ENCODE data around the gene ERF.

ERF gene

DNA sequence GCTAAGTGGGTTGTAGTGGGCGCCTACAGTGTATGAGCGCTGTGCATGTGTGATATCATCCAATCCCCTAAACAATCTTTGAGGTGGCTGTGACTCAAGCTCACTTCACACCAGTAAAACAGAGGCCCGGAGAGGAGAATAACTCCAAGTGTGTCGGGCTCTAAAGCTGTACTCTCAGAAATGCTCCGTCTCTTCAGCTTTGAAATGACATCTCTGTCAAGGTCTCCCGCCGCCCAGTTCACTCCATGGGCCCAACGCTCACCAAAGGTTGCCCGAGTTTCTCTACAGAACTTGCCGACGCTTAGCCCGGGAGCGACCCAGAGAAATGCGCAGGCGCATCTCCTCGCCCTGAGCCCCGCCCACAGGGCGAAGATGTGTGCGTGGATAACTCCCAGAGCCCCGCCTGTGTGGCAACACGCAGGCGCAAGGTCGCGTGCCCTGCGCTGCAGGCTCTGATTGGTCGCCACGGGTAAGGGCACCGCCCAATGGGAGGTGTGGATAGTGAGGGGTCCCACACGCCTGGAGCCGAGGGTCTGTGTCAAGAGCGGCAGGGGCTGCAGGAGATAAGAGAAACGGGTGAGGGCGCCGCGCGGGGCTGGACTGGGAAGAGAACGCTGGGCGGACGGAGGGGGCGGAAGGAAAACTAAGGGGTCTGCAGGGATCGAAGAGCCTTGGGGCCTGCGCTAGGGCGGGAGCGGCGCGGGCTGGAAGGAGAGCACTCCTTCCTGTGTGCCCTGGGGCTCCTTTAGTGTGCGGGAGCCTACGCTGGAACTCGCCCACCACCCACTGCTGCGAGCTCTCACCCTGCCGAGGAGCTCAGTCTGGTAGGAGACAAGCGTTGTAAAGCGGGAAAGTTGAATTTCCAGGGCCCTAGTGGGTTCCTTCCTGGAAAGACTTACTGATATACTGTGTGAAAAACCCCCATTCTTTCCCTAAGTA lies 34.8 kb downstream of the ERF start, which contains the start of gene ZNF526:
Gene ZNF526 (plus strand): TSS at position 501 of the 939 bp plus-strand sequence. CDS start 4,092 bp downstream, outside the sequence.
- TF ChIP-seq, protein P1, sequence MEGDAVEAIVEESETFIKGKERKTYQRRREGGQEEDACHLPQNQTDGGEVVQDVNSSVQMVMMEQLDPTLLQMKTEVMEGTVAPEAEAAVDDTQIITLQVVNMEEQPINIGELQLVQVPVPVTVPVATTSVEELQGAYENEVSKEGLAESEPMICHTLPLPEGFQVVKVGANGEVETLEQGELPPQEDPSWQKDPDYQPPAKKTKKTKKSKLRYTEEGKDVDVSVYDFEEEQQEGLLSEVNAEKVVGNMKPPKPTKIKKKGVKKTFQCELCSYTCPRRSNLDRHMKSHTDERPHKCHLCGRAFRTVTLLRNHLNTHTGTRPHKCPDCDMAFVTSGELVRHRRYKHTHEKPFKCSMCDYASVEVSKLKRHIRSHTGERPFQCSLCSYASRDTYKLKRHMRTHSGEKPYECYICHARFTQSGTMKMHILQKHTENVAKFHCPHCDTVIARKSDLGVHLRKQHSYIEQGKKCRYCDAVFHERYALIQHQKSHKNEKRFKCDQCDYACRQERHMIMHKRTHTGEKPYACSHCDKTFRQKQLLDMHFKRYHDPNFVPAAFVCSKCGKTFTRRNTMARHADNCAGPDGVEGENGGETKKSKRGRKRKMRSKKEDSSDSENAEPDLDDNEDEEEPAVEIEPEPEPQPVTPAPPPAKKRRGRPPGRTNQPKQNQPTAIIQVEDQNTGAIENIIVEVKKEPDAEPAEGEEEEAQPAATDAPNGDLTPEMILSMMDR (IDR thresholded peaks at IDR 0.05; ENCODE audit: low read depth, low read length), result no peak
- peak; percentile 97 to 98 for DNase-seq (ENCODE audit: low read depth in 2 of 2)
- H3K4me3 ChIP-seq (replicated peaks in 1 of 2; ENCODE audit: low read depth in 2 of 2, low read length in 2 of 2), result peak within 1 kb of the TSS; percentile 96 to 99

DNA sequence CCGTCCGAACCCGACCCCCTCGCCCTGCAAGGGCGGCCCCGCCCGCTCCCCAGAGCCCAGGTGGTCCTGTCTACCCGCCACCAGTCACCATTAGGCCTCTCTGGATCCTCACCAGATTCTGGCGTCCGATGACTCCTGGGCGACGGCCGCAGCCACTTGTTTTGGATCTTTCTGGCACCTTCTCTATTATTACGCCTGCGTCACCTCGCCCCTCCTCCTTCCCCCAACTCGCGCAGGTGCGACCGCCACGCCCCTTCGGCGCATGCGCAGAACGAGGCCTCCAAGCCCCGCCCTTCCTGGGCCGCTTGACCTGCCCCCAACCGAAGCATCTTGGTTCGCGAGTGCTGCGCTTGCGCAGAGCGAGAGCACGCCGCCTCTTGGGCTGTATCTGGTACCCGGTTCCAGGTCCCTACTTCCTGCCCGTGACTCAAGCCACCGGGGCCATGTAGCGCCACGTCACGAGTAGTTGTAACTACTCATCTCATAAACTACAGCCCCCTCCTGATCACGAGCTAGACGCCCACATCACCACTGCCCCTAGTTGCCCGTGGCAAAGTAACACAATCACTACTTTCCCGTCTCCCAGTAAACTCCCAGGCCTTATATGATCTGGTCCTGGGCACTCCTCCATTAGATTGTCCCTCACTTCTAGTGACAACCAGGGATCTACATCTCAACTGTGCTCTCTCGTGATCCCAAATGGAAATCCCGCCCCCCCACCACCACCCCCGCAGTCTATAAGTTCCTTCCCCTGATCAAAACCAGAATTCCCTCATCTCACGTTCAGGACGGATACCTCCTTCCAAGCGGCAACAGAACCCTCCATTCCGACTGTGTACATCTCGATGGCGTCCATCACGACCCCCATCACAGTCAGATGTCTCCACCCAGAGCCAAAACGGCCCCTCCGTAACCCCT lies 37.1 kb downstream of the ERF start, which contains the start of gene DEDD2:
Gene DEDD2 (minus strand): TSS at position 158 of the 918 bp plus-strand sequence. CDS start 670 bp downstream, outside the sequence.
- TF ChIP-seq, protein P1 (IDR thresholded peaks at IDR 0.05; ENCODE audit: low read depth, low read length), result no peak
- peak; percentile 97 to 99 for DNase-seq (ENCODE audit: low read depth in 2 of 2)
- H3K4me3 ChIP-seq (replicated peaks in 1 of 2; ENCODE audit: low read depth in 2 of 2, low read length in 2 of 2), result peak within 1 kb of the TSS; percentile 94 to 97

DNA sequence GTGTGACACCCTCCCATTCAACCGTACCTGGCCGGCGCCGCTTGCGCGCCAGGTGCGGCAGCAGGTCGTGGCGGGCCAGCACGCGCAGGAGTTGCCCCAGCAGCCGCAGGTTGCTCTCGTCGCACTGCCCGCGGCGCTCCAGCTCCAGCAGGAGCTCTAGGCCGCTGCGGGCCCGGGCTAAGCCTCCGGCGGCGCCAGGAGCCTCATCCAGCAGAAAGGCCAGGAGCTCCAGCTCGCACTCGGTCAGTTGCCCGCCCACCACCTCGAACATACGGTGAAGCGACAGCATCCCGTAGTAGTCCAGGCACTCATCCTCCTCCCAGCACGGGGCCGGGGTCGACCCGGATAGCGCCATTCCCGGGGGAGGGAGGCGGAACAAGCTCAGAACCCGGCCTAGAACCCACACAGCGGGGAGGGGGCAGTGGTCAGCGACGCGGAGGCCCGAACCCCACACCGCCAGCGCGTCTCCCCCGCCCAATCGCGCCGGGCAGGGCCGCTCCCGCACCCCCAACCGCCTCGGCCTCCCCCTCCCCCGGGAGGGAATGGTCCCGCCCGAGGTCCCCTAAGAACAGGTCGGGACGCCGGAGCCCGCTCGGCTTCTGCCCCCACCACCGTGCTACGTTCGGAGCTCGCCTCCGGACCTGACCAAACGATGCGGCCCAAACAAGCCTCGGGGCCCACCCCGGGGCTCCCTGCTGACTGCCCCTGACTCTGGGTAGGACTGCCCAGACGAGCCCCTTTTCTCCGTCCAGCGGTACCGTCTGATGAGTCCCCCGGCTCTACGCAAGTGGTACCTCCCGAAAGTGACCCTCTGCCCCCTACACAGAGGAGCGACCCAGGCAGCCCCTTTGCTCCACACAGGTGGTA lies 38.0 kb downstream of the ERF start:
- H3K4me3 ChIP-seq (replicated peaks in 1 of 2; ENCODE audit: low read depth in 2 of 2, low read length in 2 of 2), result peak overlapping the region; percentile 94 to 97
- TF ChIP-seq, protein P1 (IDR thresholded peaks at IDR 0.05; ENCODE audit: low read depth, low read length), result no peak
- DNase-seq (ENCODE audit: low read depth in 2 of 2), result peak in 1 of 2 donors; percentile 40

DNA sequence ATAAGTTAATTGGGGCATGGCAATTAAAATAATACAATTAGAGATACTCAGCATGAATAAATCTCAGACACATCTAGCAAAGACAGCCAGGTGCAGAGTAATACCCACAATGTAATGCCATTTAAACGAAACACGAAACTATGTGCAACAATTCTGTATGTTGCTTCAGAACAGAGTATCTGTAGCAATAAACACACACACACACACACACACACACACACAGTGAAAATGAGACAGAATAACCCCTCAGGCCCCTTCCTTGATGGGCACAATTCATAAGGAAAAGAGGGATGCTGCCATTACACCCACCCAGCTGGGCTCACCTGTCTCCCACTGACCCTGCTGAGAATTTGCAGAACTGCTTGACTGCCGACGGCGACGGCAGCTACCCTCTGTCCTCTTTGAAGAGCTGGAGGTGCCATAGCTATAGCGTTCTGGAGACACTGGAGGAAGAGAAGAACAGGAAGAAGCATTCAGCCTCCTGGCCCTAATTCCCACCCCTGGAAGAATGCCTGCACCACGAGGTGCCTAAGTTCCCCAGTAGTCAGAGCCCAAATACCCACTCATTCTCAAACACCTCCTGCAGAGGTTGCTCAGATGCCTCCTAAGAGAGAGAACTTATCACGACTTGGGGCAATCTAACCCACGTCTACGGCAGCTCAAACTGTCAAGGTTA lies 40.0 kb downstream of the ERF start:
- TF ChIP-seq, protein P1 (IDR thresholded peaks at IDR 0.05; ENCODE audit: low read depth, low read length), result no peak
- DNase-seq (ENCODE audit: low read depth in 2 of 2), result no peak
- H3K4me3 ChIP-seq (replicated peaks in 1 of 2; ENCODE audit: low read depth in 2 of 2, low read length in 2 of 2), result no peak overlapping the region

DNA sequence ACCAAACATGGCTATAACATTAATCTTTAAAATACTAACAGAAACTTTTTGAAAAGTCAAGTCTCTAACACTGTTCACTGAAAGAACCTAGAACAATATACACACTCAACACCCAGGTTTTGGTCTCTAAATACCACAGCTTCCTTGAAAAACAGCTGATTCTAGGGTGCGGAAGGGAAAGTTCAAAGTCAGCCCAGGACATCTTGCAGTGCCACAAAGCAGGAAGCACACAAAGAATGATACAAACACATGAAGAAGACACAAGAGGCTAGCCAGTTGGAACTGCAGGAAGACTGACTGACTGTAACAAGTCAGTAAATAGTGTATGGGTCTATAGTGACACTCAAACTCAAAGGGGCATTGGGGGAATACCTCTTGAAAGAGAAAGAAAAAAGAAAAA lies 42.0 kb downstream of the ERF start:
- no peak overlapping the region for H3K4me3 ChIP-seq (replicated peaks in 1 of 2; ENCODE audit: low read depth in 2 of 2, low read length in 2 of 2)
- DNase-seq (ENCODE audit: low read depth in 2 of 2), result no peak
- TF ChIP-seq, protein P1 (IDR thresholded peaks at IDR 0.05; ENCODE audit: low read depth, low read length), result no peak
